Sigmoid colon (tissue), 4 donors: ENCODE measurements around the gene HTR1E.
A peak's percentile ranks its signal among the peaks of the same experiment; 100 is the strongest.

Source experiments
- EP300 ChIP-seq, 4 donors: sonication (generic); formaldehyde crosslinking; IDR thresholded peaks; one replicate each; pipeline ENCODE4 v1.6.1; 2017; ENCODE audit warnings: antibody characterized with exemption in 4 of 4
- POLR2A ChIP-seq, 2 donors: fragments of 450-650 bp; IDR thresholded peaks; one replicate each; pipeline ENCODE4 v1.6.1; 2016; ENCODE audit warnings: antibody characterized with exemption in 2 of 2, mild to moderate bottlenecking in 2 of 2, moderate library complexity in 2 of 2
- POLR2AphosphoS5 ChIP-seq, 4 donors: sonication (generic); formaldehyde crosslinking; IDR thresholded peaks; one replicate each; pipeline ENCODE4 v1.6.1; 2017; ENCODE audit warnings: antibody characterized with exemption in 4 of 4
- TF ChIP-seq, protein P1 (sequence below), 4 experiments: fragments of 450-650 bp in 3 of 4; fragments of 200-600 bp in 1 of 4; IDR thresholded peaks; one replicate each; pipeline ENCODE4 v1.5.1; 2016 to 2019; ENCODE audit warnings: antibody characterized with exemption in 4 of 4, mild to moderate bottlenecking in 3 of 4, moderate library complexity in 2 of 4

DNA sequence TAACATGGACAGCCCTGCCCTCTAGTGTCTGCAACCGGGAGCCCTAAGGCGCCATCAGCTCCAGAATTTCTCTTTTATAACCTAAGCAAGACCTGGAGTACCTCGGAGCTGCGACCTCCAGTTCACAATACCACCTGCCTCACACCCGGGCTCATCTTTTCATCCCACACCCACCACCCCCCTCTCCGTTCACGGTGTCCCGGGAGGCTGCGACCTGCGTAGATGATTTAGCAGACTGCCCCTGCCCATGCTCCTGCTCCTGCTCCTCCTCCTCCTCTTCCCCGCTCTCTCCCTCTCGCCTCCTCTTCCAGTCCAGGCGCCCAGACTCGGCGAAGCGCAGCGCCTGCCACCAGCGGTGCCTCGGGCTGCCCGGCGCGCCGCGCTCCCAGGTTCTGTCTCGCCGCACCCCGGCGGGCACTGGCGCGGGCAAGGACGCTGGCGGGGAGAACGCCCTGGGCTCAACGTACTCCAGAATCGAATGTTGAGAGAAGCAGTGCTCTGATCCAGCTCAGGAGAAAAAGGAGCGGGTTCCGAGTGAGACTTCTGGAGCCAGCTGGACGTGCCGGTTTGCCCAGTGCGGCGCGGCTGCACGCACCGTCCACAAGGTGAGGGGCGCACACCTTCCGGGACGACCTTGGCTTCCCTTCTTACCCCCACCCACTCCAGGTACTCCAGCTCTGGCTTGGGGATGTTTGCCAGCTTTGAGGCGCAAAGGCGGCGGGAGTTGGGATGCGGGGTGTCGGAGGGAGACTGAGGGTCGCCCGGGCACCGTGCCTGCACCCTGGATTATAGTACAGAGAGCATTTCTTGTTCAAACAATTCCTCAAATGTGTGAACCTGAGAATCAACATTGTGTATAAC, at the start of gene HTR1E:
- TF ChIP-seq, protein P1, sequence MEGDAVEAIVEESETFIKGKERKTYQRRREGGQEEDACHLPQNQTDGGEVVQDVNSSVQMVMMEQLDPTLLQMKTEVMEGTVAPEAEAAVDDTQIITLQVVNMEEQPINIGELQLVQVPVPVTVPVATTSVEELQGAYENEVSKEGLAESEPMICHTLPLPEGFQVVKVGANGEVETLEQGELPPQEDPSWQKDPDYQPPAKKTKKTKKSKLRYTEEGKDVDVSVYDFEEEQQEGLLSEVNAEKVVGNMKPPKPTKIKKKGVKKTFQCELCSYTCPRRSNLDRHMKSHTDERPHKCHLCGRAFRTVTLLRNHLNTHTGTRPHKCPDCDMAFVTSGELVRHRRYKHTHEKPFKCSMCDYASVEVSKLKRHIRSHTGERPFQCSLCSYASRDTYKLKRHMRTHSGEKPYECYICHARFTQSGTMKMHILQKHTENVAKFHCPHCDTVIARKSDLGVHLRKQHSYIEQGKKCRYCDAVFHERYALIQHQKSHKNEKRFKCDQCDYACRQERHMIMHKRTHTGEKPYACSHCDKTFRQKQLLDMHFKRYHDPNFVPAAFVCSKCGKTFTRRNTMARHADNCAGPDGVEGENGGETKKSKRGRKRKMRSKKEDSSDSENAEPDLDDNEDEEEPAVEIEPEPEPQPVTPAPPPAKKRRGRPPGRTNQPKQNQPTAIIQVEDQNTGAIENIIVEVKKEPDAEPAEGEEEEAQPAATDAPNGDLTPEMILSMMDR (IDR thresholded peaks at IDR 0.05): peak in 1 of 4 experiments; percentile 18
- TF ChIP-seq POLR2A (IDR thresholded peaks at IDR 0.05) (no peak), EP300 (IDR thresholded peaks at IDR 0.05) (no peak), POLR2AphosphoS5 (IDR thresholded peaks at IDR 0.05) (no peak)
